NCI-H460 (cell line): Measurements from ENCODE around the gene NUDT4. TPM values are rescaled to one million over a fixed set of nuclear protein-coding genes. Genes with fewer than 3 reads are reported as not detected.
"Not testable (repeated sequence)": the region's sequence is repeated elsewhere in the genome, so short reads cannot be mapped to it uniquely, and the experiment has no call there.

Source experiments
- DNase-seq: peaks from one replicate; pipeline ENCODE4 v3.0.0-alpha.2; 2016; ENCODE audit warnings: low read depth; ENCODE audit errors: extremely low read depth
- total RNA-seq: library from RNA; depleted of rRNA; stranded (reverse); fragments of >200 nt; shearing (Covaris generic); gene quantifications from 2 replicates; pipeline ENCODE4 v1.2.3, GENCODE V29; 2014

NUDT4 gene
- total RNA-seq, 1 experiment from 2014 or later: 96.5 TPM

GRCh38 chr12:93365616-93366405 lies 11.9 kb upstream of the NUDT4 start:
- DNase-seq: no peak

GRCh38 chr12:93366422-93366821 lies 11.3 kb upstream of the NUDT4 start:
- DNase-seq: no peak

- no peak for DNase-seq
These were observed 9.0 kb upstream of the NUDT4 start for GRCh38 chr12:93368766-93369165.

- no peak for DNase-seq
These were observed 8.2 kb upstream of the NUDT4 start for GRCh38 chr12:93369505-93369904.

GRCh38 chr12:93370947-93371346 lies 6.8 kb upstream of the NUDT4 start:
- DNase-seq: no peak

- no peak for DNase-seq
These were observed 3.6 kb upstream of the NUDT4 start for GRCh38 chr12:93373961-93374656.

- no peak for DNase-seq
These were observed 1.8 kb upstream of the NUDT4 start for GRCh38 chr12:93375906-93376305.

- DNase-seq: no peak
These were observed 1.1 kb upstream of the NUDT4 start for GRCh38 chr12:93376436-93377251.

- peak; percentile 37 for DNase-seq
These were observed 672 bp downstream of the NUDT4 start for GRCh38 chr12:93378196-93378997.

GRCh38 chr12:93378998-93379325 lies 1.2 kb downstream of the NUDT4 start:
- no peak for DNase-seq

- DNase-seq: no peak
These were observed 1.7 kb downstream of the NUDT4 start for GRCh38 chr12:93379326-93379980.

GRCh38 chr12:93379981-93380361 lies 2.2 kb downstream of the NUDT4 start:
- no peak for DNase-seq

GRCh38 chr12:93380480-93381121 lies 2.9 kb downstream of the NUDT4 start:
- DNase-seq: no peak

- DNase-seq: no peak
These were observed 3.6 kb downstream of the NUDT4 start for GRCh38 chr12:93381161-93381975.

GRCh38 chr12:93381976-93382437 lies 4.3 kb downstream of the NUDT4 start:
- not testable (repeated sequence) for DNase-seq

GRCh38 chr12:93387780-93388179 lies 10.1 kb downstream of the NUDT4 start:
- DNase-seq: no peak

GRCh38 chr12:93390031-93390430 lies 12.3 kb downstream of the NUDT4 start:
- no peak for DNase-seq

GRCh38 chr12:93390549-93391297 lies 13.0 kb downstream of the NUDT4 start:
- DNase-seq: no peak
